GM21786 (cell line): ENCODE measurements around the gene TUSC1.
"Not testable (repeated sequence)": the region's sequence is repeated elsewhere in the genome, so short reads cannot be mapped to it uniquely, and the experiment has no call there.

Experiments
- ATAC-seq: cut with Tn5 transposase; IDR thresholded peaks from one replicate; pipeline ENCODE4 v1.9.1; 2021; ENCODE audit not compliant: unreplicated experiment

The TUSC1 gene

GRCh38 chr9:25678147-25678666 lies at the start of gene TUSC1:
TUSC1 (minus strand) TSS chr9:25678444; CDS start chr9:25678312, 132 bp downstream.
- no peak for ATAC-seq

GRCh38 chr9:25726871-25727410 lies 48.7 kb upstream of the TUSC1 start:
- no peak for ATAC-seq

- no peak for ATAC-seq
Observed at GRCh38 chr9:25724424-25724823, 46.2 kb upstream of the TUSC1 start.

- no peak for ATAC-seq
Observed at GRCh38 chr9:25716220-25716872, 38.1 kb upstream of the TUSC1 start.

- no peak for ATAC-seq
Observed at GRCh38 chr9:25709941-25710340, 31.7 kb upstream of the TUSC1 start.

- no peak for ATAC-seq
Observed at GRCh38 chr9:25704800-25705199, 26.6 kb upstream of the TUSC1 start.

GRCh38 chr9:25703701-25704357 lies 25.6 kb upstream of the TUSC1 start:
- no peak for ATAC-seq

- no peak for ATAC-seq
Observed at GRCh38 chr9:25702536-25702935, 24.3 kb upstream of the TUSC1 start.

- ATAC-seq, result not testable (repeated sequence)
Observed at GRCh38 chr9:25700899-25701298, 22.7 kb upstream of the TUSC1 start.

- no peak for ATAC-seq
Observed at GRCh38 chr9:25700430-25700829, 22.2 kb upstream of the TUSC1 start.

- no peak for ATAC-seq
Observed at GRCh38 chr9:25691786-25692185, 13.5 kb upstream of the TUSC1 start.

- ATAC-seq, result no peak
Observed at GRCh38 chr9:25684321-25684720, 6.1 kb upstream of the TUSC1 start.

GRCh38 chr9:25681266-25681665 lies 3.0 kb upstream of the TUSC1 start:
- no peak for ATAC-seq

- no peak for ATAC-seq
Observed at GRCh38 chr9:25678846-25679360, 659 bp upstream of the TUSC1 start.

- no peak for ATAC-seq
Observed at GRCh38 chr9:25677301-25678146, 720 bp downstream of the TUSC1 start.

- not testable (repeated sequence) for ATAC-seq
Observed at GRCh38 chr9:25675858-25676257, 2.4 kb downstream of the TUSC1 start.

- no peak for ATAC-seq
Observed at GRCh38 chr9:25658571-25658970, 19.7 kb downstream of the TUSC1 start.

GRCh38 chr9:25654417-25654816 lies 23.8 kb downstream of the TUSC1 start:
- no peak for ATAC-seq

GRCh38 chr9:25648116-25648515 lies 30.1 kb downstream of the TUSC1 start:
- no peak for ATAC-seq

GRCh38 chr9:25636026-25636425 lies 42.2 kb downstream of the TUSC1 start:
- no peak for ATAC-seq

- ATAC-seq, result no peak
Observed at GRCh38 chr9:25629231-25629630, 49.0 kb downstream of the TUSC1 start.
